ENCODE measurements around the gene TTLL11.
A peak's percentile ranks its signal among the peaks of the same experiment; 100 is the strongest.

The TTLL11 gene

GRCh38 chr9:122055701-122056100, 37.4 kb downstream of the TTLL11 start:
- no peak for DNase-seq (ENCODE audit: low read depth)
- TF ChIP-seq, protein P1, sequence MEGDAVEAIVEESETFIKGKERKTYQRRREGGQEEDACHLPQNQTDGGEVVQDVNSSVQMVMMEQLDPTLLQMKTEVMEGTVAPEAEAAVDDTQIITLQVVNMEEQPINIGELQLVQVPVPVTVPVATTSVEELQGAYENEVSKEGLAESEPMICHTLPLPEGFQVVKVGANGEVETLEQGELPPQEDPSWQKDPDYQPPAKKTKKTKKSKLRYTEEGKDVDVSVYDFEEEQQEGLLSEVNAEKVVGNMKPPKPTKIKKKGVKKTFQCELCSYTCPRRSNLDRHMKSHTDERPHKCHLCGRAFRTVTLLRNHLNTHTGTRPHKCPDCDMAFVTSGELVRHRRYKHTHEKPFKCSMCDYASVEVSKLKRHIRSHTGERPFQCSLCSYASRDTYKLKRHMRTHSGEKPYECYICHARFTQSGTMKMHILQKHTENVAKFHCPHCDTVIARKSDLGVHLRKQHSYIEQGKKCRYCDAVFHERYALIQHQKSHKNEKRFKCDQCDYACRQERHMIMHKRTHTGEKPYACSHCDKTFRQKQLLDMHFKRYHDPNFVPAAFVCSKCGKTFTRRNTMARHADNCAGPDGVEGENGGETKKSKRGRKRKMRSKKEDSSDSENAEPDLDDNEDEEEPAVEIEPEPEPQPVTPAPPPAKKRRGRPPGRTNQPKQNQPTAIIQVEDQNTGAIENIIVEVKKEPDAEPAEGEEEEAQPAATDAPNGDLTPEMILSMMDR (conservative IDR thresholded peaks at IDR 0.05; ENCODE audit: low read depth, low read length): no peak

DNA sequence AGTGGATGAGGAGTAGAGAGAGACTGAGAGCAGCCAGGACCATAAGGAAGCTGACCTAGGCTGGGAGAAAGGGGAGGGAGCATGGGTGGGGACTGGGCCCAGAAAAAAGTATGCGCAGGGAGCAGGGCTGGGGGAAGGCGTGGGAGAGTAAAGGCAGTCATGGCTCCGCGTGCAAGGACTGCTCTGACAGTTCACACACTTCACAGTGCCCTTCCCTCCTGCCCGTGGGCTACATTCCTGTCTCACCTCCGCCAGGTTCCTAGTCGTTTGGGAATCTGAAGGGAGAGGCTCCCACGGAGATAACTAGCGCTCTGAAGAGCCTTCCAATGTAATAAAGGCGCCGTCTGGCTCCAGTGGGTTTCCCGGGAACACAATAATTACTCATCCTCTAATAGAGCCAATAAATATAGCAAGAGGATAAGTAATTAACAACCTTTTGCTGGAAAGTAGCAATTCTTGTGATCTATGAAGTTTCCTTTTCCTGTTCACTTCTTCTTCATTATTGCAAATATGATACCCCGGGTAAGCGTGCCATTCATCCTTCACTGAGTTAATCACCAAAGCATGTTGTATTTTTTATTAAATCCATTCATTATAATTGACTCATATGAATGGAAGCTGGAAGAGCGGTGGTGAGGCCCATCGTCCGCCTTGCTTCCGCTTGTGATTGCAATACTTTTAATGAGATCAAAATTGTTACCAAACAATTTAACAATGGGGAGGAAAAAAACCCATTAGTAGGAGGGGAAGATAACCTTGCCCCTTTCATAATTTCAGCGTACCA, 39.3 kb downstream of the TTLL11 start:
- no peak for DNase-seq (ENCODE audit: low read depth)
- H3K4me3 ChIP-seq (ENCODE audit: low read depth, low read length): no peak overlapping the region
- TF ChIP-seq, protein P1 (conservative IDR thresholded peaks at IDR 0.05; ENCODE audit: low read depth, low read length): no peak

More at GRCh38 chr9:122055701-122056100, 37.4 kb downstream of the TTLL11 start:
- H3K4me3 ChIP-seq (ENCODE audit: low read depth, low read length): no peak overlapping the region

- H3K4me3 ChIP-seq (ENCODE audit: low read depth, low read length): no peak overlapping the region
- TF ChIP-seq, protein P1 (conservative IDR thresholded peaks at IDR 0.05; ENCODE audit: low read depth, low read length): no peak
- no peak for DNase-seq (ENCODE audit: low read depth)
Measured at GRCh38 chr9:122053064-122053463, 40.0 kb downstream of the TTLL11 start.

DNA sequence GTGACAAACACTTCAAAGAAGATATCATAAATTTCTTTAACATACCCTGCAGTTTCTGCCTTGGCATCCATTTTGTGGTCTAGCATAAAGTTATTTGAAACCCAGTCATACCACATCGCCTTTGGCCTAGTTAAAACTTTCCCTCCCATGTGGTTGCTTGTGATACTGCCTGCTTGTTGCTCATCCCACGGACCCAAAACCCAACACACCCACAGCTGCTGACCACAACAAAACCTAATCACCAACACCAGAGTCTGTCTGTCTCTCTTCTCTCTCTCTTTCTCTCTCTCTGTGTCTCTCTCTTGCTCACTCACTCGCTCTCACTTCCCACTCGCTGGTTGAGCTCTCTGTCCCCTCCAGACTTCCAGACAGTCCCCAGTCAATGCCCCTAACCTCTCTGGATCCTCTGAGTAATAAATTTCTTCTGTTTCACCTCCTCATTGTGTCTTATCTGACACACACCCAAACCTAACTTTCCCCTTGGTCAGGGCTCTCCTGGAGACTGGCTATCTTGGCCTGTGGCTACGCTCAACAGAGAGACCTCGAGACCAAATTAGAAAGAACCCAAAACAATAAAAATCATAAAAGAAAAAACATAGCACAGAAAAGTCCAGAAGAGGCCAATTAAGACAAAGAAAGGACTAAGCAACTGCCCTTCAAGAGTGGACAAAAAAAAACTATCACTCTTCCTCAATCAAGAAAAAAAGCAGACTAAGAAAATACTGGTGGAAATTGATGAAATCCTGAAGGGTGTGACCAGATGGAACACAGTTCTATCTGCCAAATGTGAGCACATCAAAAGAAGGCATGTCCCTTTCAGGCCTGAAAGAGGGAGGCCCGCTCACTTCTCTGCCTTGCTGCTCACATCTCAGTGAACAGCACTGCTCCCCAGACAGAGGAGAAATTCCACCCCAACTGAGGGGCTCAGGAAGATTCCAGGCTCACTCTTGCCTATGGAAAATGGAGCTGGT, 41.5 kb downstream of the TTLL11 start:
- no peak overlapping the region for H3K4me3 ChIP-seq (ENCODE audit: low read depth, low read length)
- peak; percentile 46 for DNase-seq (ENCODE audit: low read depth)
- TF ChIP-seq, protein P1 (conservative IDR thresholded peaks at IDR 0.05; ENCODE audit: low read depth, low read length): no peak

GRCh38 chr9:122050167-122050566, 42.9 kb downstream of the TTLL11 start:
- DNase-seq (ENCODE audit: low read depth): no peak
- TF ChIP-seq, protein P1 (conservative IDR thresholded peaks at IDR 0.05; ENCODE audit: low read depth, low read length): no peak
- no peak overlapping the region for H3K4me3 ChIP-seq (ENCODE audit: low read depth, low read length)

GRCh38 chr9:122042056-122042455, 51.1 kb downstream of the TTLL11 start:
- no peak overlapping the region for H3K4me3 ChIP-seq (ENCODE audit: low read depth, low read length)
- TF ChIP-seq, protein P1 (conservative IDR thresholded peaks at IDR 0.05; ENCODE audit: low read depth, low read length): no peak
- DNase-seq (ENCODE audit: low read depth): no peak
